Right lobe of liver (tissue), 6 donors: ENCODE results near the gene MT1G. TPM values are rescaled to one million over a fixed set of nuclear protein-coding genes. Genes with fewer than 3 reads are reported as not detected.

Experiments used
- ATAC-seq, 4 donors: fragments of 200-7000 bp; cut with Tn5 transposase; one replicate each; pipeline ENCODE4 v1.9.1; 2020; ENCODE audit warnings: mild to moderate bottlenecking in 4 of 4, moderate library complexity in 4 of 4
- DNase-seq, 3 donors: peaks; one replicate each; pipeline ENCODE4 v3.0.0-alpha.2; 2020
- H3K27ac ChIP-seq, 3 donors: fragments of 200-600 bp; one replicate each; pipeline ENCODE4 v1.8.0; 2022
- H3K27me3 ChIP-seq, 2 donors: fragments of 200-600 bp; one replicate each; pipeline ENCODE4 v1.8.0; 2022
- H3K36me3 ChIP-seq, 4 donors: fragments of 200-600 bp; sonication (generic) in 1 of 4; one replicate each; pipeline versions ENCODE4 v1.5.1 to v1.8.0; 2017 to 2022; ENCODE audit warnings: control low read depth in 1 of 4
- H3K4me1 ChIP-seq, 4 donors: fragments of 200-600 bp; sonication (generic) in 1 of 4; one replicate each; pipeline versions ENCODE4 v1.5.1 to v1.8.0; 2017 to 2022; ENCODE audit warnings: control low read depth in 1 of 4
- H3K4me3 ChIP-seq, 3 donors: fragments of 200-600 bp; one replicate each; pipeline ENCODE4 v1.8.0; 2022
- H3K9me3 ChIP-seq, 4 donors: fragments of 200-600 bp; sonication (generic) in 1 of 4; one replicate each; pipeline versions ENCODE4 v1.5.1 to v1.8.0; 2017 to 2022; ENCODE audit warnings: control low read depth in 1 of 4
- POLR2A ChIP-seq: fragments of 450-650 bp; IDR thresholded peaks from one replicate; pipeline ENCODE4 v1.6.1; 2017; ENCODE audit warnings: antibody characterized with exemption, mild to moderate bottlenecking
- WGBS: methylation state at CpG from one replicate; pipeline ENCODE4 v1.1.6; 2018; ENCODE audit warnings: low coverage, low lambda C conversion rate; ENCODE audit not compliant: insufficient coverage; ENCODE audit errors: missing lambda C conversion rate; 5-methylcytosine and 5-hydroxymethylcytosine counted together
- intact Hi-C, 2 donors: fragments of 100-400 bp; cut with DNase I; formaldehyde crosslinking; loops; one replicate each; pipeline versions ENCODE4 v1.11.2 to v1.14.1; 2022
- total RNA-seq, 6 experiments: library from RNA; depleted of rRNA in 2 of 6; stranded (reverse); fragments of >200 nt in 2 of 6; fragmentation: NEBNext Ultra II Directional in 3 of 6; extraction: Animal tissue kit (Norgen Biotek cat#: 25700) in 3 of 6; gene quantifications; one replicate each; pipeline versions ENCODE4 v1.1.0 to v1.2.4, GENCODE V29; 2016 to 2023
- TF ChIP-seq, protein P1 (sequence below), 4 donors: fragments of 200-600 bp in 3 of 4; fragments of 450-650 bp in 1 of 4; IDR thresholded peaks; one replicate each; pipeline versions ENCODE4 v1.5.1 to v1.8.0; 2016 to 2022; ENCODE audit warnings: antibody characterized with exemption in 4 of 4, mild to moderate bottlenecking in 2 of 4
- donor health status: DM: no; HTN: yes; CAD: no.
- donor health status: DM: no; HTN: no; CAD: no.
- donor health status: DM: no; HTN: no; CAD: no.
- donor health status: DM: no; HTN: yes; CAD: no.
- donor health status: DM: no; HTN: yes; CAD: no.

MT1G gene
- total RNA-seq, 6 experiments from 2014 or later, result 490 to 8,056 (median 1,365) TPM

DNA sequence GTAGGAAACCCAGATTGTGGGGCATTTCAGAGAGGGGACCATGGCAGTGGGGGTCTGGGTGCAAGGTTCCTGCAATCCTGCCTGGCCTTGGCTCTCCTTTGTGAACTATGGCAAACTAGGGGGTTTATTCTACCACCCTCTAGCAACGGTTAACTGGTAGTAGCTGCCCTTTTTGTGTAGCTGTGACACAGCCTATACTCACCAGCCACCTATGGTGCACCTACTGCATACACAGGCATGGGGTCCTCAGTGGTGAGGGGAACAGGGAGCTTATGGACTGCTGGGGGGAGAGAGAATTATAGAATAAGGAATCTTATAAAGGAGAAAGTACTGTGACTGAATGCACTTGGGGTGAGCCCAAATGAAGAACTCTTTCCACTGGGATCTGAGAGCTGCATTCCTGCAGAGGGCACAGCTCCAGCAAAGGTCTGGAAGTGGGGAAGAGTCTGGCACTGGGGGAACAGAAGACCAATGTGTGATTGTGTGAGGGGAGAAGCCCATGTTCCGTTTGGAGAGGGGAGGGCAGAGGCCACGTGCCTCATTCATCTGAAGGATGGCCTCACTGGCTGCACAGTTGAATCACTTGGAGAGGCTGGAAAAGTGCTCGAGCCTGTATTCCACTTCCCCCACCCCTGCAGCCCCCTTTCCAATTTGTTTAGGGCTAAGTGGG lies 16.5 kb upstream of the MT1G start:
- Histone ChIP-seq H3K27me3 (no peaks in the 10 kb centered on the region), H3K36me3 (peaks cover 0 to 5% (median 0%) of the 10 kb centered on the region in 4 donors), H3K4me3 (peak overlapping the region in 2 of 3 donors; percentile 71 to 82), H3K27ac (peak overlapping the region; percentile 47 to 83 (median 76)), H3K4me1 (peaks cover 0 to 21% (median 5%) of the 10 kb centered on the region in 4 donors), H3K9me3 (no peaks in the 10 kb centered on the region)
- intact Hi-C loops, result no loop called here
- WGBS, result 44% methylated on average over 3 of the region's 4 CpGs
- TF ChIP-seq POLR2A, result peak; percentile 81
- TF ChIP-seq, protein P1, sequence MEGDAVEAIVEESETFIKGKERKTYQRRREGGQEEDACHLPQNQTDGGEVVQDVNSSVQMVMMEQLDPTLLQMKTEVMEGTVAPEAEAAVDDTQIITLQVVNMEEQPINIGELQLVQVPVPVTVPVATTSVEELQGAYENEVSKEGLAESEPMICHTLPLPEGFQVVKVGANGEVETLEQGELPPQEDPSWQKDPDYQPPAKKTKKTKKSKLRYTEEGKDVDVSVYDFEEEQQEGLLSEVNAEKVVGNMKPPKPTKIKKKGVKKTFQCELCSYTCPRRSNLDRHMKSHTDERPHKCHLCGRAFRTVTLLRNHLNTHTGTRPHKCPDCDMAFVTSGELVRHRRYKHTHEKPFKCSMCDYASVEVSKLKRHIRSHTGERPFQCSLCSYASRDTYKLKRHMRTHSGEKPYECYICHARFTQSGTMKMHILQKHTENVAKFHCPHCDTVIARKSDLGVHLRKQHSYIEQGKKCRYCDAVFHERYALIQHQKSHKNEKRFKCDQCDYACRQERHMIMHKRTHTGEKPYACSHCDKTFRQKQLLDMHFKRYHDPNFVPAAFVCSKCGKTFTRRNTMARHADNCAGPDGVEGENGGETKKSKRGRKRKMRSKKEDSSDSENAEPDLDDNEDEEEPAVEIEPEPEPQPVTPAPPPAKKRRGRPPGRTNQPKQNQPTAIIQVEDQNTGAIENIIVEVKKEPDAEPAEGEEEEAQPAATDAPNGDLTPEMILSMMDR (IDR thresholded peaks at IDR 0.05), result no peak
- peak; percentile 42 to 82 (median 74) for DNase-seq
- ATAC-seq, result peak; percentile 16 to 45 (median 28)

DNA sequence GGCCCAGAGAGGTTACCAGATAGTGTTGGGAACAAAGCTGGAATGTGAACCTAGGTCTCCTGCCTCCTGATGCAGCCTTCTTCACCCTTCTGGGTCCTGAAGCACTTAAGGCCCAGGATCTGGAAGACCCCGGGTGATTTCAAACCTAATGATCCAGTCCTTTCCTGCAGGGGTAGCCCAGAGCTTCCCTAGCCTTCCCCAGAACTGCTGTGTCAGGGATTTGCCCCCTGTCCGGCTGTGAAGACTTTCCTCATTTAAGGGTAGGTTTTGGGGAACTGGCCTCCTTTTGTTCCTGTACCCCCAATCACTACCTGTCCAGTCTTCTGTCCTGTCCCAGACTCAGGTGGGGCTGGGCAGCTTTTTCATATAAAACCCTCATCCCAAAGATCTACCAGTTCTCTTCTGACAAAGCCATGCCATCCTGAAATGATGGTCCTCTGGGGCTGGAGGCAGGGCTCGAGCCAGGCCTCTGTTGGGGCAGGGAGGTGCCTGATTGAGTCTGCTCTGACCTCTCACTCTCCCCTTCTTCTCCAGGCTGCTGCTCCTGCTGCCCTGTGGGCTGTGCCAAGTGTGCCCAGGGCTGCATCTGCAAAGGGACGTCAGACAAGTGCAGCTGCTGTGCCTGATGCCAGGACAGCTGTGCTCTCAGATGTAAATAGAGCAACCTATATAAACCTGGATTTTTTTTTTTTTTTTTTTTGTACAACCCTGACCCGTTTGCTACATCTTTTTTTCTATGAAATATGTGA lies 15.7 kb upstream of the MT1G start:
- Histone ChIP-seq H3K36me3 (peaks cover 0 to 5% (median 0%) of the 10 kb centered on the region in 4 donors), H3K4me1 (peaks cover 0 to 21% (median 5%) of the 10 kb centered on the region in 4 donors), H3K9me3 (no peaks in the 10 kb centered on the region), H3K27me3 (no peaks in the 10 kb centered on the region), H3K4me3 (peak overlapping the region; percentile 54 to 82 (median 71)), H3K27ac (peak overlapping the region; percentile 74 to 83 (median 76))
- DNase-seq (peak in 2 of 3 donors; percentile 60 to 73), ATAC-seq (peak in 2 of 4 donors; percentile 1 to 7)
- intact Hi-C loops, result no loop called here
- WGBS, result 28% methylated on average over 4 of the region's 5 CpGs
- peak; percentile 21 for TF ChIP-seq POLR2A
- TF ChIP-seq, protein P1 (IDR thresholded peaks at IDR 0.05), result no peak

DNA sequence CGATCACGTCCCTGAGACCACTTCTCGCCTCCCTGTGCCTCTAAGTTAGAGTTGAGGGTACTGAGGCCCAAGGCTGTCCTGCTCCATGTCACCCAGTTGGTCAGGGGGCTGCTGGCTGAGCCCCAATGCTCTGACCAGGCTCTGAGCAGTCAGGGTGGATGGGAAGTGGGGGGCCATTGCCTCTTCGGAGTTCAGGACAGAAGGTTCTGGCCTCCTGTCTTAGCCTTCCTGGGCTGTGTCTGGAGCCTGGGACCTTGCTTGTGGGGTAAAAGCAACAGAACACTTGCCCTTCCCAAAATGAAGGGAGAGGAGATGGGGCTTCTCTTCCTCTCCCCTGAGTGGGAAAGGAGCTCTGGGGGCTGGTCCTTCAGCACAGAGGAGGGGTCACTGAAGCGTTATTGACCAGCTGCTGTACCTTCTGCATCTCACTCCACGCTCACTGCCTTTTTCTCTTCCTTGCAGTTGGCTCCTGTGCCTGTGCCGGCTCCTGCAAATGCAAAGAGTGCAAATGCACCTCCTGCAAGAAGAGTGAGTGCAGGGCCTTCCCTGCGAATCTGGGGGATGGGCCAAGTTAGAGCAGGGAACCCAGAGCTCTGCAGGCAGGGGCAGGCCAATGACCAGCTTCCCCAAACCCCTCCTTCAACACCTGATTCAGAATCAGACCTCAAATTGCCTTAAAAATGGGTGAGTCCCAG lies 15.0 kb upstream of the MT1G start:
- peak overlapping the region; percentile 54 to 82 (median 71) for H3K4me3 ChIP-seq
- ATAC-seq (peak in 3 of 4 donors; percentile 0 to 4 (median 1)), DNase-seq (peak in 1 of 3 donors; percentile 63)
- peak; percentile 84 for TF ChIP-seq POLR2A
- TF ChIP-seq, protein P1 (IDR thresholded peaks at IDR 0.05), result no peak
- no peaks in the 10 kb centered on the region for H3K9me3 ChIP-seq
- peak overlapping the region; percentile 74 to 83 (median 76) for H3K27ac ChIP-seq
- peaks cover 0 to 21% (median 5%) of the 10 kb centered on the region in 4 donors for H3K4me1 ChIP-seq
- no peaks in the 10 kb centered on the region for H3K27me3 ChIP-seq
- WGBS, result 6% methylated on average over 3 of the region's 8 CpGs
- intact Hi-C loops, result no loop called here
- peaks cover 0 to 5% (median 0%) of the 10 kb centered on the region in 4 donors for H3K36me3 ChIP-seq

DNA sequence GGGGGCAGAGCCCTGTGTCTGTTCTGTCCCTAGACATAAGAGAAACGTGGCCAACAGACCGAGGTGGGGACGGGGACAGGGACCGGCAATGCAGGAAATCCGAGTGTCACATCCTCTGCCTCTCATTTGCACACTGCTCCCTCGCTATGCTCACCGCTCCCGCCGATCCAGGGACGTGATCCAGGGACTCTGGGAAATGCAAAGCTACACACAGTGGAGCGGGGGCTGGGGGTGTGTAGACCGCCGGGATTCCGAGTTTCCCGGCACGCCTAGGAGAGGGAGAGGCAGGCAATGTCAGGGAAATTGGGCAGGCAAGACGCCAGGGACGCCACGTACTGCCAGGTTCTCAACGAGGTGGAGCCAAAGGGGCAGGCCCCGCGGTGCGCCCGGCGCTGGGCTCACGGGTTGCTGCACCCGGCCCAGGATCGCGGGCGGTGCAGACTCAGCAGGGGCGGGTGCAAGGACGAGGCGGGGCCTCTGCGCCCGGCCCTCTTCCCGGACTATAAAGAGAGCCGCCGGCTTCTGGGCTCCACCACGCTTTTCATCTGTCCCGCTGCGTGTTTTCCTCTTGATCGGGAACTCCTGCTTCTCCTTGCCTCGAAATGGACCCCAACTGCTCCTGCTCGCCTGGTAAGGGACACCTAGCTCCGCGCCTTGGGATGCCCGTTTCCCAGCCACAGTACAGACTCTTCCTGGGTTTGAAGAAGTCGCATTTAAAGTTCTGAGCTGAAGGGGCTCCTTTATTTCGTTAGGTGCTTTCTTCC lies 14.3 kb upstream of the MT1G start, which contains the start of gene MT1X:
MT1X (plus strand) TSS at position 532 of the 764 bp plus-strand sequence; CDS start at position 603, 71 bp downstream.
- peak; percentile 97 for TF ChIP-seq POLR2A
- TF ChIP-seq, protein P1 (IDR thresholded peaks at IDR 0.05), result no peak
- peaks cover 0 to 21% (median 5%) of the 10 kb centered on the region in 4 donors for H3K4me1 ChIP-seq
- H3K36me3 ChIP-seq, result peaks cover 0 to 5% (median 0%) of the 10 kb centered on the region in 4 donors
- H3K4me3 ChIP-seq, result peak within 1 kb of the TSS; percentile 54 to 82 (median 71)
- 0% methylated on average over 16 of the region's 49 CpGs for WGBS
- intact Hi-C loops, result no loop called here
- DNase-seq, result peak; percentile 97 to 99 (median 97)
- no peaks in the 10 kb centered on the region for H3K27me3 ChIP-seq
- H3K9me3 ChIP-seq, result no peaks in the 10 kb centered on the region
- H3K27ac ChIP-seq, result peak within 1 kb of the TSS; percentile 74 to 83 (median 76)
- ATAC-seq, result peak; percentile 78 to 90 (median 82)
